Measurements from ENCODE around the gene SAMD9L.

Gene SAMD9L

DNA sequence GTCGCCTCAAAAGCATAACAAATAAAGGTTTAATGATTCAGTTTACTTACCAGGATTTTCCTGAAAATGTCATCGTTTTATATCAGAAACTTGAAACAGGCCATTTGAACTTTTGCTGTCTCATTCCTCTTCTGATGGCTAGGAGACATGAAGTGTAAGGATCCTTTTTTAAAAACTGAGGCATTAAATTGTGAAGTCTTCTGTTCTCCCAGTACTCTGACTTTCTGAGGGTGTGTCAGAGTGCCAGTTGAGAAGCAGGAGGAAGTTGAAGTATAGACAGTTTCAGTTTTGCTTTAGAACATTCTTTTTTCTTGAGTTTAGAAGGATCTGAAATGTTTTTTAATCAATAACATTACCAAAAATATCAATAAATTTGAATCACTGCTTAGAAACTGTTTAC is at the start of gene SAMD9L:
TSS of gene SAMD9L (minus strand) at position 242 of the 400 bp plus-strand sequence. CDS start 12,414 bp downstream, outside the sequence.
- no peak for DNase-seq (ENCODE audit: low read depth in 2 of 3, low spot score in 2 of 3)

DNA sequence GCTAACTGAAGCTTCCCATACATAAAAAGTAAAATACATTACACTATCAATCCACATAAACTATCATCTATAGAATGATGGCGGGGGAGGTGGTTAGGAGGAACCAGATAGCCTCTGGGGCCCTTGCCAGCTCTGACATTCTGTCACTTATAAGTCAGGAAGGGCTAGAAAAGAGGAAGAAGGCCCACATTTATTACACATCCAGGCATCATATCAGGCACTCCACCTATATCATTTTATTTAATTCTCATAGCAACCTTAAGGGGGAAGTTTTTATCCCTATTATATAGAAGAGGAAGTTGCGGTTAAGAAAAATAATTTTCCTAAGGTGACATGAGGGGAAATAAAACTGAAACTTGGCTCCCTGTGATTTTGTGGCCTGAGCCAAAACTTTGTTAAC is 48.2 kb upstream of the SAMD9L start:
- DNase-seq (ENCODE audit: low read depth in 2 of 3, low spot score in 2 of 3): no peak

DNA sequence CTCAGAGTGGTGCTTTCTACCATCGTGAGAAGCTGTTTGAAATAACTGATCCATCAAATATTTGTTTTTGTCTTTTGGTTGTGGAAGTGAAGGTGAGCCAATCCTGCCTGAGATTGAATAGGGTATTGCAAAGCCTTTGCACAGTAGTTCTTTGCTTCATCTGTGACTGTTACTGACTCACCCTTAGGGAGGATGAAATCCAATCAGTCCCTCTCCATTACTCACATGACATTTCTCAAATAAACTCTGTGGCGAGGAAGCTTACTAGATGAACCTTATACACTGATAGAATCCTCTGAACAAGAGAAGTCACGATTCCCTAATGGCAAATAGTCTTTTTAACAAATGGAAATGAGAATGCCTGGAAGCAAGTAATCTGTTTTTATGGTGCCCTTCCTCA is 46.2 kb upstream of the SAMD9L start:
- no peak for DNase-seq (ENCODE audit: low read depth in 2 of 3, low spot score in 2 of 3)

DNA sequence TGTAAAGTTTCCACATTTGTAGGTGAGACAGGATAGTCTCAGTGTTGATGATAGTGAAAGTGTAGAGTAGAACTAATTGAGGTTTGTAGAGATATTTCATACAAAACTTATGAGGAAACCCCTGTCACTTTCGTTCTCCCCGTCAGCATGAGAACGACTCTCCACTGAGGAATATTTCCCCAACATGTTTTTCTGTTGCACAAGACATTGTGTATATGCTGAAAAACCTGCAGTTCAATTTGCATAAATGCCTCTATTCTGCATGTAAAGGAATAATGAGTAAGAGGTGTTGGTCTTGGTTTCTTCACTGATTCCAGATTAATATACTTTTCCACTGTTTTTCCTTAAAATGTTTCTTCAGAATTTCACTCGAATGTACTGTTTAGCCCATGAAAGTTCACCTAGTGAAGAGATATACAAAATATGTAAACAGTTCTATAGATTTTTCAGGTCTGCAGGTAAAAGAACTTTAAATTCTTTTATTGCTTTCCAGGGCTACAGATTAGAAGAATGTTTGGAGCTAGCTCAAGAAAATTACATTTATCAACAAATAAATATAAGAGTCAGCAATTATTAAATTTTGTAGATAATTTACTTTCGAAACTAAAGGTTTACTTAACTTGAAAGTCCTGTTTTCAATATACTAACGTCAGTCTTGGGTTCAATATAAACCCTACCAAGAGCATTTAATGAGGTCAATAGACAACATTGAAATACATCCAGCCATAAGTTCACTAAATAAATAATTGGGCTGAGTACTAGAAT is 40.9 kb upstream of the SAMD9L start:
- DNase-seq (ENCODE audit: low read depth in 2 of 3, low spot score in 2 of 3): no peak

DNA sequence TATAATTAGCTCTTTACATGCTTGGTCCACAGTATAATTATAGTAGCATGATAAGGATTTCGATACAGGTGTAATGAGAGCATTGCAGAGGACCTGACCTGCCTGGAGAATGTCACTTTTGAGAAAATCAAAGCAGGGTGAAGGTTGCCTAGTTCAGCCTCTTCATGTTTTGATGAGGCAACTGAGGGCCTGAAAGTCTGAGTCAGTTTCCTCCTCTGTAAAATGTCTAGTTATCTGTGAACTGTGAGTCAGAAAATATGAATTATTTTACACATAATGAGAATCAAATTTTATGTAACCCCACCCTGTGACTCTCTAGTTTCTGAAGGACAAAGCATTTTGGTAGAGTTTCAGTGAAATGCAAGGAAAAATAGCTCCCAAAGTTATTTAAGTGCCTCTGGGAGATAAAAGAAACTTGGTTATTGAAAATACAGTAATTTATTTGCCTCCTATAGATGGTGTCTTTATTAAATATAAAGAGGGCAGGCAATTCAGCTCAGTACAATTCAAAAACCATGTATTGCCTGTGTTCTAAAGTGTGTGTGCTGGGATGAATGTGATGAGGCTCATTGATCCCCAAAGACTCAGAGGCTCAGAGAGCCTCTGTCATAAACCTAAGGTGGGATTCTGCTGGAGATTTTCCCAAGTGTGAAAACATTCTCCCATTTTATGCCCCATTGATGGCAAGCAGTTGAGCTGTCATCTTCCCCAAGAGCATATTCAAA is 37.3 kb upstream of the SAMD9L start:
- no peak for DNase-seq (ENCODE audit: low read depth in 2 of 3, low spot score in 2 of 3)

DNA sequence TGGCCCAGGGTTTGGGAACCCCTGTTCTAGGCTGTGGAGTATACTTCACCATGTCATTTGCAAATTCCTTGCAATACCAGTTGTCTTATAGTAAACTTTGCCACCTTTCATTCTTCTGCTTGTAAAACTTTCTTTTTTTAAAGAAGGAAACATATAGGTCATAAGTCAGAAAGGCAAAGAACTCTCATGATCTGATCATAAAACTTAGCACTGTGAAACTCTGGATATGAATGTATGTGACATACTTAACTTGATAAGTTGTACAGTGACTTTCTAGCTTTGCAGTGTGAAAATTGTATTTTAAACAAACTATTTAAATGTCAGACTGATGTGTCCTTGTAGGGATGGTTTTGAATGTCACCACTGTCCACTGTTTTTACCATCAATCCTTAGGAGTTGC is 31.0 kb upstream of the SAMD9L start:
- no peak for DNase-seq (ENCODE audit: low read depth in 2 of 3, low spot score in 2 of 3)

DNA sequence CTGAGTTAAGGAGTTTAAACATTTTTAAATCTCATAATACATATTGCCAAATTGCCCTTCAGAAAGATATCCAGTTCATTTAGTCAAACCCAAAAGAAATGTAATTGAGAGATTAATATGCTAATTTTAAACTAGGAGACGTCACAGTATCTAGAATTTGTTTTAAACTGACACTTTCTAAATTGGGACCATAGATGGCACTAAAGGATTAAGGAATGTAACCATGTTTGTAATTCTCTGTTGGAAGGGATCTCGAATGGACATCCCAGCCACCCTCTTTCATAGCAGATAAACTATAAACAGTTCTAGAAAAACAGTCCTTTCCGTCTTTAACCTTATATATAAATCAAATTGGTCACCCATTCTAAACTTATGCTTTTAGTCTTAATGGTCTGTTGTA is 30.0 kb upstream of the SAMD9L start:
- DNase-seq (ENCODE audit: low read depth in 2 of 3, low spot score in 2 of 3): no peak

DNA sequence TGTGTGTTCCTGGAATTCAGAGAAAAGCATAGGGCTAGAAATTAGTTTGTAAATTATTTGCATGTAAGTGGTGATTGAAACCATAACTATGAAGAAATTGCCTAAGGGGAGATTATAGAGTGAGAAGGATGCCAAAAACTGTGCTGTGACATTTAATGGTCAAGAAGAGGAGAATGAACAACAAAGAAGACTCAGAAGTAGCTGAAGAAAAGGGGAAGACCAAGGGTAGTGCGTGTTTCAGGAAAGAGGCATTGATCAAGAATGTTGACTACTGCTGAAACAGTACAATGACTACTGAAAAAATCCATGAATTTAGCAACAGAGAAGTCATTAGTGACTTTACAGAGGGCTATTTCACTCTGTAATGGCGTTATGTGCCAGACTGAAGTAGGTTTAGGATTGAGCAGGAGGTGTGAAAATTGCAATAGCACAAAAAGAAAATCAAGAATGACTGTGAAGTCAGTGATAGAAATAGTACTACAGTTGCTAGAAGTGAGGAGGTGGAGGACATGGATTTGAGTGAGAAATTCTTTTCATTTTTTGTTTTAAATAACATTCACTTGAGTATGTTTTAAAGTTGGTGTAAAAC is 28.9 kb upstream of the SAMD9L start:
- DNase-seq (ENCODE audit: low read depth in 2 of 3, low spot score in 2 of 3): no peak

DNA sequence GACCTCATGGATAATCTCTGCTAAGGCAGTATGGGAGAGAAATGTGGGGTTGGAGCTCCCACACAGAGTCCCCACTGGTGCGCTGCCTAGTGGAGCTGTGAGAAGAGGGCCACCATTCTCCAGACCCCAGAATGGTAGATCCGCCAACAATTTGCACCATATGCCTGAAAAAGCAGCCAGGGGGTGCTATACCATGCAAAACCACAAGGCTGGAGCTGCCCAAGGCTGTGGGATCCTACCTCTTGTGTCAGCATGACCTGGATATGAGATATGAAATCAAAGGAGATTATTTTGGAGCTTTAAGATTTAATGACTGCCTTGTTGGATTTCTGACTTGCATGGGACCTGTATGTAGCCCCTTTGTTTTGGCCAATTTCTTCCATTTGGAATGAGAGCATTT is 27.0 kb upstream of the SAMD9L start:
- no peak for DNase-seq (ENCODE audit: low read depth in 2 of 3, low spot score in 2 of 3)

DNA sequence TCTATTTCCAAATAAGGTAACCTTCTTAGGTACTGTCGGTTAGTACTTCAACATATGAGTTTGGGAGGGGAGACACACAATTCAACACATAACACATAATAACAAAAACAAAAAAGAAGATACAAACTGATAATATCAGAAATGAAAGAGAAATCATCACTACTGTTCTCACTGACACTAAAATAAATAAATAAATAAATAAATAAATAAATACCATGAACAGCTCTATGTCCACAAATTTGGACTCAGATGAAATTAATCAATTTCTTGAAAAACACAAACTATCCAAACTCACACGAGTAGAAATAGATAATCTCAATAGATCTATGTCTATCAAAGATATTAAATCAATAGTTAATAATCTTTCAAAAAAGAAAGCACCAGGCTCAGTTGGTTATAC is 24.5 kb upstream of the SAMD9L start:
- DNase-seq (ENCODE audit: low read depth in 2 of 3, low spot score in 2 of 3): no peak

DNA sequence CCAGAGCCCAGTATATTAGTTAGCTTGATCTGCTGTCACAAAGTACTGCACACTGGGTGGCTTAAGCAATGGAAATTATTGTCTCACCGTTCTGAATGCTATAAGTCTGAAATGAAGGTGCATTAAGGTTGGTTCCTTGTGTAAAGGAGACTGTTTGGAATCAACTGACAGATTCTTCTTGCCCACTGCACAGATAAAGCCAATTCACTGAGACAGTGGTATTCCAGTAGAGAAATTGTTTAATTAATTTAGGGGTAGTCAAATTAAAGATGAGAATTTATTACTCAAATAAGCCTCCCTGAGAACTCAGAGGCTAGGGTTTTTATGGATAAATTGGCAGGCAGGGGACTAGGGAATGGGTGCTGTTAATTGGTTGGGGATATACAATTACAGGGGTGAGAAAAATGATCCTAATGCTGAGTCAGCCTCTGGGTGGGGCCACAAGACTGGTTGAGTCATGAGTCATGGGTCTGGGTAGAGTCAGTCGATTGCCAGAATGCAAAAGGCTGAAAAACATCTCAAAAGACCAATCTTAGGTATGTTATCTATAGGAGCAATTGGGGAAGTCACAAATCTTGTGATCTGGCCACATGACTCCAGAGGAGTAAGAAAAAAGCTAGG is 23.5 kb upstream of the SAMD9L start:
- DNase-seq (ENCODE audit: low read depth in 2 of 3, low spot score in 2 of 3): no peak

DNA sequence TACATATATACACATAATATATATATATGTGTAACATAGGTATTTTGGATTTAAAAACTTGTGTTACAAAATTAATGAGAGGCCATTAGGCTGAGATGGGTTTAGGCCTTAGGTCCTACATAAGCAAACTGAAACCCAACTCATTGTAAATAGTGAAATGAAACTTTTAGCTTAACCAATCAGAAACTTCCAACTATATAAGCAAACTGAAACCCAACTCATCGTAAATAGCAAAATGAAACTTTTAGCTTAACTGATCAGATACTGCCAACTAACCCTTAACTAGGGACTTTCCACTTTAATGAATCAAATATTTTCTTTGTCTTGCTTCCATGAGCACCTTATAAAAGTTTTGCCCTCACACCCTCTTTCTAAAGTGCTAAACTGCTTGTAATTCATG is 17.3 kb upstream of the SAMD9L start:
- DNase-seq (ENCODE audit: low read depth in 2 of 3, low spot score in 2 of 3): no peak

DNA sequence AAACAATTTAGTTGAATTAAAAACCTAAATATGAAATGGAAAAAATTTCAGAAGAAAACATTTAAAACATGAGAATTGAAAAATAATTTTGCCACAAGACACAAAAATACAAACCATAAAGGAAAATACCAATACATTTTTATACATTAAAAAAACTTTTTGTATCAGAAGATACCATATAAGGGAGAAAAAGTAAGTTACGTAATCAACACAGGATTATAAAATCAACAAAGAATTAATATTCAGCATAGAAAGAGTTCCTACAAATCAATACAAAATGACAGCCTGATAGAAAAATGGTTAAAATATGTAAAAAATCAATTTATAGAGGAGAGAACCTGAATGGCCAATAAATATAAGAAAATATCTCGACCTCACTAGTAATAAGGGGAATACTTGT is 16.6 kb upstream of the SAMD9L start:
- no peak for DNase-seq (ENCODE audit: low read depth in 2 of 3, low spot score in 2 of 3)

DNA sequence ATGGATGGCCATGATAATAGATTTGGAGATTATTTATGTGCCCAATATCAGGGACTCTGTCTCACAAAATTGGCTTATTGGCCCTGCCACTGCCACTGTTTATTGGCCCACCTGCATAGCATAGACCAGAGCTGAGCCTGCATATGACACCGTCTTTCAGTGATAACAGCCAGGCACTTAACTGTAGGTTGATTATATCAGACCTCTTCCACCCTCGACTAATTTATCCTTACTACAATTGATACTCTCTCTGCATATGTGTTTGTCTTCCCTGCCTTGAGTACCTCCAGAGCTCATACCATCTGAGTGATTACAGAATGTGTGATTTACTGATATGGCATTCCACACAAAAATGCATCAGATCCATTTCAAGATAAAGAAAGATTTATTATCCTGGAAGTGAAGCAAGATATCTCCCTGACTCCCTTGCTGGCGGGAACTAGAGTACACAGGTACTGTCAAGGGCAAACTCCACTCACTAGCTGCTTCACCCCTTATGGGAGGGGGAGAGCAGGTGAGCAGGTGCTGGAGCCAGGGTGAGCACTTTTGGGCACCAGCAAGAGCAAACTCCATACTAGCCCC is 13.1 kb upstream of the SAMD9L start:
- DNase-seq (ENCODE audit: low read depth in 2 of 3, low spot score in 2 of 3): no peak

DNA sequence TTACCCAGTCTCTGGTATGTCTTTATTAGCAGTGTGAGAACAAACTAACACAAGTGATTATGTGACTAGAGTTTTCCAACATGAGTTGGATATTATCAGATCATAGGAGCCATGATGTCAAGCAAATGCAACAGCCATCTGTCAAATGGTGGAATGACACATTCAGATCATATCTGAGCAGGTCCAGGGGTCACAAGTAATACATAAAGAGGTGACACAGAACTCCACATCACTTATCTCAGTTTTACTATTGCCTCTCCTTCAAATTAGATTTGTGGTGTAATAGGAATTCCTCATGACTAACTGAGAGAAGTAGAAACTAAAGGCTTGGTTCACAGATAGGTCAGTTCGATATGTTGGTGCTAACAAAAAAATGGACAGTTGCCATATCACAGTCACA is 12.2 kb upstream of the SAMD9L start:
- no peak for DNase-seq (ENCODE audit: low read depth in 2 of 3, low spot score in 2 of 3)

DNA sequence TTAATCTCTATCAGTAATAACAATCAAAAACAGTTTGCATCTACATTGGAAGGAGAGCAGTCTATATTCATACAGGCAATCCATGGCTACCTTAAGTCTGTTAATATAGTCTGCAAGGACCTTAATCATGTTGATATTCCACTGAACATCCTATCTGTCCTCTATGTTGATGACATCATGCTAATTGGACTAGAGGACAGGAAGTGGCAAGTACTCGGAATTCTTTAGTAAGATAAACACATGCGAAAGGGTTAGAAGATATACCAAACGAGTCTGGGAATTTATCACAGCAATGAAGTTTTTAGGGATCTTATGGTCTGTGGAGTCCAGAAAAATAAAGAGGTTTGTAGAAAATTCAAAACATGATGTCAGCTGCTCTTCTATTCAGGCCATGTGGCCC is 11.3 kb upstream of the SAMD9L start:
- no peak for DNase-seq (ENCODE audit: low read depth in 2 of 3, low spot score in 2 of 3)

DNA sequence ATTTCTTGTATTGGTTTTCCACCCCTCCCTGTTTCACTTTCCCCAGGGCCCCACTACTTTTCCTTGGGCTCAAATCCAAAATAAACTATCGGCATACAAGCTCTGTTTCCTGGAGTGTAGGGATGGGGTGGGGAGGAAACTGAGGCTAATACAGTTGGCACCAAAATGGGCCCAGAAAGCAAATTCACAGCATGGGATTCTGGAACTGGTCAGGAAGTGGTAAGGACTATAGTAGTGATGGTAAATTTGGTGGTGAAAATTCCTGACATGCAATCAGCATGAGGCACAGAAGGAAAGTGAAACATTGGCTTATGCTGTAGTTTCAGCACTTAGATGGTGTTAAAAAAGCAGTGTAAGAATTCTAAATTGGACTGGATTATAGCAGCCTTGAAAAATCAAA is 8.7 kb upstream of the SAMD9L start:
- no peak for DNase-seq (ENCODE audit: low read depth in 2 of 3, low spot score in 2 of 3)

DNA sequence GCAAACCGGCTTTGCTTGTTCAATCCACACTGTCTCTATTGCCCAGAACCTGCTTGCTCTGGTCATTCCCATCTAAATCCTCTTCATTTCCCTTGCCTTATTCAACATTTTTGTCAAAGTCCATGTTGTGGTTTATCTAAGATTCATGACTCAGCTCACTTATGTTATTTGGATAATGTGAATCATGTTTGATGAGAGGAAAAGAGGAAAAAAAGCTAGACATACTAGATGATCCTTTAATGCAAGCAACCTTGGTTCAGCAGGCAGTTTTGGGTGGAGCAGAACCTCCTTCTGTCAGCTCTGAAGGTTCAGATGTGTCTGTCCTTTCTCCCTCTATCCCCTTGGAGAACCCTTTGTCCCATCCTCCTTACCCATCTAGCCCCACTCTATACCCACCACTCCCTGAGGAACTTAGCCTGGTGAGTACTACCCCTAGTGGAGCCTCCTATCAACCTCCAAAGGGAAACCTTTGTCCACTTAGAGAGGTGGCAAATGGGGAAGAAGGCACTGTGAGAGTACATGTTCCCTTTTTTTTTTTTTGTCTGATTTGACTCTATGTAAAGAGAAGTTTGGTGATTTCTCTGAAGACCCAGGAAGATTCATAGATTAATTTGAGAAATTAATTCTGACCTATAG is 2.1 kb upstream of the SAMD9L start:
- no peak for DNase-seq (ENCODE audit: low read depth in 2 of 3, low spot score in 2 of 3)

DNA sequence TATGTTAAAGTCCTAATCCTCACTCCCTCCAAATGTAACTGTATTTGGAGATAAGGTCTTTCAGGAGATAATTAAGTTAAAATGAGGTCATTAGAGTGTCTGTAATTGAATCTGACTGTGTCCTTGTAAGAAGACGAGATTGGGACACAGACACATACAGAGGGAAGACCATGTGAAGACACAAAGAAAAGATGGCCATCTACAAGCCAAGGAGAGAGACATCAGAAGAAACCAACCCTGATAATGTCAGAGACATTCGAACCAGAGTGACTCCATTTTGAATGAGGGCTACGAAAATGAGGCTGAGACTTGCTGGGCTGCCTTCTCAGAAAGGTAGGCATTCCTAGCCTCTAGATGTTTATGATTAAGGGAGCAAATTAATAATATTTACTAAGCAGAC is 542 bp upstream of the SAMD9L start:
- no peak for DNase-seq (ENCODE audit: low read depth in 2 of 3, low spot score in 2 of 3)

DNA sequence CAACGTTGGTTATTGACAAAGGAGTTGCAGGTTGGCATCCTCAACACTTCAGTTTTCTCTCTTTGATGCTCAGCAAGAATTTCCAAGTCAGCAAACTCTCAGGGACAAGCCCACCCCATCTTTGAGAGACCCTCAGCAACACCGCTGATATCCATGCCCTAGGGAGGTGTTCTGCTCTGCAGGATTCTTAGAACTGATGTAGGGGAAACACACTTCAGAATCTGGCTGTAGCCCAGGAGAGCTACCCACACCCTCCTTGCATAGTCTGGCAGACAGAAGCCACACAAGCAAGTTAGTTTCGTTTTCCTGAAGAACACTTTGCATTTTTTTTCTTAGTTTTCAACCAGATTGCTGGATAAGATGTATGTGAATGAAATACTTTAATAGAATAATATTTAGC is 822 bp downstream of the SAMD9L start:
- no peak for DNase-seq (ENCODE audit: low read depth in 2 of 3, low spot score in 2 of 3)

DNA sequence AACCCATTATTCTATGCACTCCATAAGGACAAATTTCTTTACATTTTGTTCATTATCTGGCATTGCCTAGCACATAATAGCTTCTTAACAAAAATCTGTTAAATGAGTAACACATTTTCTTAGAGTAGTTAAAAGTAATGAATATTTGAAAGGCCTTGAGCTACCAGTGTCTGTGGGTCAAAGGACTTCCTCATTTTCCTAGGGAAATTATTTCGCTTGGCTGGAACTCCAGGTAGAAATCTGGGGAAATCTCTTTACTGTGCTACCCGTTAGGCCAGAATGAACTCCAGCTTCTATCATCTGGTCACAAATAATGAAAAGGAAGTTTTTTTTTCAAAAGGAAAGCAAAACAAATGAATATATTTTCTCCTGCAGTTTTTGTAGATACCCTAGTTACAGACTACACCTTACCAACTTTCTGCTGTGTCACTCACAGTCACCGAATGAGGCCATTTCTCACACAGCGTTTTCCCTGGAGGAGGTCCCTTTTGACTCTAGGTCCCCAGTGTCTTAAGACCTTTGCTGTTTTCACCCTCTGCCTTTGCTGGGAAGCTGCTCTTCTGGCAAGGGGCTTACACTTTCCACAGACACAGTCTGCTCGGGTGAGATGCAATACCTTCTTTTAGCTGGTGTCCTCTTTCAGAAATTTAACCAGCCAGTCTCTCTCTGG is 1.6 kb downstream of the SAMD9L start:
- no peak for DNase-seq (ENCODE audit: low read depth in 2 of 3, low spot score in 2 of 3)
